A549 (cell line): ENCODE measurements around the gene MAF. TPM values are rescaled to one million over a fixed set of nuclear protein-coding genes. Genes with fewer than 3 reads are reported as not detected.

Experiments
- ATAC-seq, 2 experiments: fragments of 200-7000 bp in 1 of 2; fragments of >200 bp in 1 of 2; cut with Nextera tagmentation in 1 of 2; cut with Tn5 transposase in 1 of 2; 3 replicates each; pipeline versions ENCODE4 v1.8.0 to v1.9.1; 2018 to 2020; ENCODE audit warnings: mild to moderate bottlenecking in 1 of 2, moderate library complexity in 1 of 2
- CTCF ChIA-PET: fragments of 300-600 bp; sonication (Branson Sonifier 250); formaldehyde crosslinking; extraction: SDS; loops from one replicate; lab custom pipeline; 2021; ENCODE audit warnings: antibody characterized with exemption, inconsistent platforms; lab: Yijun Ruan, JAX
- POLR2A ChIA-PET: fragments of 350-600 bp; formaldehyde crosslinking; extraction: SDS; loops from one replicate; lab custom pipeline; 2021; ENCODE audit warnings: antibody characterized with exemption, inconsistent platforms; lab: Yijun Ruan, JAX
- DNase-seq, 2 experiments: peaks; one replicate each; pipeline versions ENCODE4 v3.0.0 to v3.0.0-alpha.2; 2011 to 2016; ENCODE audit warnings: low read depth in 1 of 2, low spot score in 1 of 2
- FAIRE-seq: peaks from 2 replicates; lab custom pipeline; 2011; peaks lifted over from hg19 to GRCh38; lab: Jason Lieb, UNC
- H3K27ac ChIP-seq, 2 experiments: fragments of >200 bp; sonication (Bioruptor Twin); formaldehyde crosslinking; 3 replicates each; pipeline ENCODE4 v1.5.1; 2016 to 2017
- H3K4me1 ChIP-seq: fragments of >200 bp; sonication (Bioruptor Twin); formaldehyde crosslinking; 3 replicates; pipeline ENCODE4 v1.6.1; 2016
- H3K4me2 ChIP-seq: fragments of >200 bp; sonication (Bioruptor Twin); formaldehyde crosslinking; 3 replicates; pipeline ENCODE4 v1.6.1; 2016
- H3K4me3 ChIP-seq: fragments of >200 bp; sonication (Bioruptor Twin); formaldehyde crosslinking; 3 replicates; pipeline ENCODE4 v1.5.1; 2016
- H3K9me3 ChIP-seq: fragments of >200 bp; sonication (Bioruptor Twin); formaldehyde crosslinking; 3 replicates; pipeline ENCODE4 v1.6.1; 2016
- ATOH8 ChIP-seq: fragments of 250-450 bp; sonication (Bioruptor Pico); IDR thresholded peaks from 2 replicates; pipeline ENCODE4 v1.5.0; 2020; ENCODE audit warnings: low read depth, mild to moderate bottlenecking, moderate library complexity
- BCL3 ChIP-seq: fragments of >200 bp; sonication (Bioruptor Twin); formaldehyde crosslinking; IDR thresholded peaks from 3 replicates; pipeline ENCODE4 v1.6.1; 2016
- BHLHE40 ChIP-seq: IDR thresholded peaks from 2 replicates; pipeline ENCODE4 v1.6.1; 2012; ENCODE audit warnings: low read depth, low read length, inconsistent platforms
- CBX2 ChIP-seq: fragments of 200-600 bp; sonication (generic); IDR thresholded peaks from 2 replicates; pipeline ENCODE4 v1.6.1; 2016; ENCODE audit warnings: low read depth, mild to moderate bottlenecking, borderline replicate concordance
- CTCF ChIP-seq: fragments of >200 bp; sonication (Bioruptor Twin); formaldehyde crosslinking; IDR thresholded peaks from 3 replicates; pipeline ENCODE4 v1.5.1; 2016
- EHF ChIP-seq: fragments of 250-450 bp; sonication (Bioruptor Pico); IDR thresholded peaks from 2 replicates; pipeline ENCODE4 v1.5.0; 2020; ENCODE audit warnings: mild to moderate bottlenecking
- EHMT2 ChIP-seq: fragments of 200-600 bp; sonication (generic); IDR thresholded peaks from 2 replicates; pipeline ENCODE4 v1.6.1; 2016; ENCODE audit warnings: antibody characterized with exemption, low read depth, mild to moderate bottlenecking, moderate library complexity
- EP300 ChIP-seq, 2 experiments: fragments of >200 bp; sonication (Bioruptor Twin); formaldehyde crosslinking; IDR thresholded peaks; 2 replicates in 1 of 2; 3 replicates in 1 of 2; pipeline ENCODE4 v1.6.1; 2016 to 2017
- FOSL2 ChIP-seq, 2 experiments: fragments of 450-650 bp in 1 of 2; fragments of >200 bp in 1 of 2; sonication (Bioruptor Twin) in 1 of 2; formaldehyde crosslinking; IDR thresholded peaks; 2 replicates each; pipeline versions ENCODE4 v1.5.0 to v1.6.1; 2016 to 2020; ENCODE audit warnings: mild to moderate bottlenecking in 1 of 2, moderate library complexity in 1 of 2
- HES2 ChIP-seq: fragments of >200 bp; sonication (Bioruptor Twin); formaldehyde crosslinking; IDR thresholded peaks from 2 replicates; pipeline ENCODE4 v1.6.1; 2016
- HOXB13 ChIP-seq: fragments of 250-450 bp; sonication (Bioruptor Pico); IDR thresholded peaks from 2 replicates; pipeline ENCODE4 v1.5.0; 2020; ENCODE audit warnings: low read depth, mild to moderate bottlenecking, moderate library complexity
- JUN ChIP-seq, 2 experiments: fragments of >200 bp; sonication (Bioruptor Twin); formaldehyde crosslinking; IDR thresholded peaks; 2 replicates in 1 of 2; 3 replicates in 1 of 2; pipeline ENCODE4 v1.6.1; 2016 to 2017
- MAX ChIP-seq: IDR thresholded peaks from 2 replicates; pipeline ENCODE4 v1.6.1; 2012
- NPAS2 ChIP-seq: fragments of 250-450 bp; sonication (Bioruptor Pico); IDR thresholded peaks from 2 replicates; pipeline ENCODE4 v1.8.0; 2022; ENCODE audit warnings: mild to moderate bottlenecking, moderate library complexity, borderline replicate concordance
- PBX3 ChIP-seq: IDR thresholded peaks from 2 replicates; pipeline ENCODE4 v1.6.1; 2012
- REST ChIP-seq: fragments of 200-600 bp; sonication (generic); IDR thresholded peaks from 2 replicates; pipeline ENCODE4 v1.6.1; 2016; ENCODE audit warnings: antibody characterized with exemption, mild to moderate bottlenecking, moderate library complexity
- ZFP36 ChIP-seq: fragments of 450-650 bp; IDR thresholded peaks from 2 replicates; pipeline ENCODE4 v1.6.1; 2014; ENCODE audit warnings: borderline replicate concordance; ENCODE audit not compliant: partially characterized antibody
- ZSCAN20 ChIP-seq: fragments of 250-450 bp; sonication (Bioruptor Pico); IDR thresholded peaks from 2 replicates; pipeline ENCODE4 v1.8.0; 2022; ENCODE audit warnings: mild to moderate bottlenecking, moderate library complexity
- WGBS: methylation state at CpG from one replicate; pipeline ENCODE4 v1.1.6; 2017; ENCODE audit errors: missing lambda C conversion rate; 5-methylcytosine and 5-hydroxymethylcytosine counted together
- polyA plus RNA-seq, 4 experiments: library from polyadenylated mRNA; depleted of rRNA in 3 of 4; stranded (reverse); fragments of >200 nt; fragmentation: RNase III in 1 of 4; extraction: RNeasy Plus Mini Kit Qiagen cat#74134 plus additional on column Dnase treatment in 1 of 4; gene quantifications; 2 replicates in 3 of 4; 3 replicates in 1 of 4; pipeline ENCODE4 v1.2.3, GENCODE V29; 2011 to 2017

MAF gene
- polyA plus RNA-seq, 2 of the 4 experiments (the other 2 are of a cell fraction), result 0.14 to 0.37 TPM

- CTCF ChIA-PET, result interaction anchor here (0.6 kb wide), 1 partner anchor 728 kb away, joined by 5 read pairs; no protein-coding TSS in a partner anchor
- no peak for TF ChIP-seq BCL3
- no peak for TF ChIP-seq CTCF
- no peak for TF ChIP-seq BHLHE40
- no peak for TF ChIP-seq FOSL2 (IDR thresholded peaks at IDR 0.05)
- no peak for TF ChIP-seq FOSL2 (CRISPR knock-in tag; IDR thresholded peaks at IDR 0.05)
- no peak for TF ChIP-seq REST
- no peak for TF ChIP-seq MAX
- TF ChIP-seq ATOH8, result no peak
- TF ChIP-seq ZFP36, result no peak
- TF ChIP-seq ZSCAN20 (CRISPR knock-in tag), result no peak
- no peak for TF ChIP-seq HES2
- no peak for TF ChIP-seq EP300 (IDR thresholded peaks at IDR 0.05)
- no peak for TF ChIP-seq EHF (CRISPR knock-in tag)
- TF ChIP-seq HOXB13, result no peak
- no peak for TF ChIP-seq JUN (IDR thresholded peaks at IDR 0.05)
- TF ChIP-seq PBX3, result no peak
- no peak for TF ChIP-seq EHMT2
- no peak for TF ChIP-seq NPAS2 (CRISPR knock-in tag)
- TF ChIP-seq CBX2, result no peak
- no peak for FAIRE-seq
Measured at GRCh38 chr16:79560923-79561322, 39.6 kb downstream of the MAF start.

More at GRCh38 chr16:79560923-79561322, 39.6 kb downstream of the MAF start:
- Histone ChIP-seq H3K9me3 (no peaks in the 10 kb centered on the region), H3K27ac (no peak overlapping the region), H3K4me2 (no peak overlapping the region), H3K4me3 (no peak overlapping the region), H3K4me1 (no peaks in the 10 kb centered on the region)
- ATAC-seq, result no peak
- POLR2A ChIA-PET, result no interaction called here
- 0% methylated on average over 1 of the region's 1 CpG for WGBS
- no peak for DNase-seq
